DND-41 (cell line): ENCODE measurements around the gene CATSPERZ.

Source experiments
- CTCF ChIP-seq: IDR thresholded peaks from 2 replicates; pipeline ENCODE4 v1.5.1; 2012; ENCODE audit warnings: borderline replicate concordance, low read length, moderate library complexity, mild to moderate bottlenecking; ENCODE audit not compliant: poor library complexity, severe bottlenecking; ENCODE audit errors: extremely low read depth
- EZH2 ChIP-seq: IDR thresholded peaks from 3 replicates; pipeline ENCODE4 v1.6.1; 2012; ENCODE audit warnings: borderline replicate concordance, low read depth, mild to moderate bottlenecking, moderate library complexity, low read length, inconsistent platforms; ENCODE audit not compliant: severe bottlenecking

DNA sequence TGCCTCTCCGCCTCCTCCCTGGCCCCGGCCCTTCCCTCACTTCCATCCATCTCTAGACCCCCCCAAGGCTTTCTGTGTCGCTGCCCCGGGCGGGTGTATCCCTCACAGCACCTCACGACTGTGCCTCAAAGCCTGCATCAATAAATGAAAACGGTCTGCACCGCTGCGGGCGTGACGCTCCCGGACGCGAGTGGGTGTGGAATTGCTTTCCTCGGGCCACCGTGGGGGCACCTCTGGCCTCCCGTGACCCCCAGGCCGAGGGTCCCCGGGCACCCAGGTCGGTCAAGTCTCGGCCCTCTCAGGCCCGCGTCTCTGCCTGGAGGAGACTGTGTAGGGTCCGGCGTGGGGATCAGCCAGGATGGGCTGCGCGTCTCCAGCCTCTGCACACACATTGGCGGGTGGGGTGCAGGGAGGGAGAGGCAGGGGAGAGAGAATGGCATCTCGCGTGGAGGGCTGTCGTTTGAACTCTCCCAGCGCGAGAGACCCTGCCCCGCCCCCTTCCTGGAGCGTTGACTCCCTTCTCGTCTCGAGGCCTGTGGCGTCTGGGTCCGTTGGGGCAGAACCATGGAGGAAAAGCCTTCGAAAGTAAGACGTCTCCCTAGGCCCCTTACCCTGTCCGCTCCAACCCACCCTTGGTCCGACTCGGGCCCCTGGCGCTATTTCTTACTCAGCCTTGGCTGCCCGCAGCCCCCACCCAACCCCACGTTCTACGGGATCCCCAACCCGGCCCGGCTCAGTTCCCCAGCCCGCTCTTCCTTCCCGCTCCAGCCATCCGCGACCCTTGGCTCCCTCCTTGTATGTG is at the start of gene CATSPERZ:
- TF ChIP-seq EZH2 (no peak), CTCF (no peak)
